Tibial artery (tissue), 4 donors: ENCODE measurements around the gene PRPSAP2.
"Not testable (repeated sequence)": the region's sequence is repeated elsewhere in the genome, so short reads cannot be mapped to it uniquely, and the experiment has no call there.

Experiments
- DNase-seq, 2 donors: peaks; one replicate each; pipeline ENCODE4 v3.0.0-alpha.2; 2019
- H3K27ac ChIP-seq, 2 donors: fragments of 200-600 bp; sonication (generic) in 1 of 2; 1 replicate in 1 of 2; 2 replicates in 1 of 2; pipeline ENCODE4 v1.5.1; 2018 to 2019; ENCODE audit warnings: mild to moderate bottlenecking in 1 of 2
- H3K27me3 ChIP-seq, 2 donors: fragments of 200-600 bp; sonication (generic) in 1 of 2; one replicate each; pipeline versions ENCODE4 v1.5.1 to v1.6.0; 2016 to 2019
- H3K36me3 ChIP-seq, 3 donors: fragments of 200-600 bp; sonication (generic) in 2 of 3; one replicate each; pipeline ENCODE4 v1.5.1; 2016 to 2019; ENCODE audit warnings: mild to moderate bottlenecking in 2 of 3
- H3K4me1 ChIP-seq, 4 donors: fragments of 200-600 bp; sonication (generic) in 2 of 4; 1 replicate in 3 of 4; 2 replicates in 1 of 4; pipeline ENCODE4 v1.5.1; 2016 to 2019
- H3K4me3 ChIP-seq, 2 donors: fragments of 200-600 bp; sonication (generic) in 1 of 2; 1 replicate in 1 of 2; 2 replicates in 1 of 2; pipeline ENCODE4 v1.5.1; 2018 to 2019; ENCODE audit warnings: mild to moderate bottlenecking in 2 of 2
- H3K9me3 ChIP-seq, 3 donors: fragments of 200-600 bp; sonication (generic) in 1 of 3; one replicate each; pipeline ENCODE4 v1.5.1; 2016 to 2019
- CTCF ChIP-seq, 2 experiments: fragments of 200-600 bp in 1 of 2; fragments of 450-650 bp in 1 of 2; IDR thresholded peaks; one replicate each; pipeline ENCODE4 v1.5.1; 2017 to 2019; ENCODE audit warnings: antibody characterized with exemption in 2 of 2, mild to moderate bottlenecking in 1 of 2, moderate library complexity in 1 of 2
- intact Hi-C: fragments of 100-400 bp; cut with DNase I; formaldehyde crosslinking; loops from one replicate; pipeline ENCODE4 v1.15.0; 2023; ENCODE audit warnings: low total_unique reads

The PRPSAP2 gene

GRCh38 chr17:18951941-18952842, 94.3 kb downstream of the PRPSAP2 start, which contains the start of gene SLC5A10:
Gene SLC5A10 (plus strand): TSS chr17:18952165. CDS start chr17:18952206, 41 bp downstream.
- no peak within 1 kb of the TSS for H3K27ac ChIP-seq
- no peak for TF ChIP-seq CTCF (IDR thresholded peaks at IDR 0.05)
- no peaks in the 10 kb centered on the region for H3K36me3 ChIP-seq
- intact Hi-C loops: no loop called here
- H3K4me3 ChIP-seq: no peak within 1 kb of the TSS
- no peak for DNase-seq
- no peaks in the 10 kb centered on the region for H3K4me1 ChIP-seq
- peaks cover 0 to 30% of the 10 kb centered on the region in 2 donors for H3K27me3 ChIP-seq
- no peaks in the 10 kb centered on the region for H3K9me3 ChIP-seq

GRCh38 chr17:18953231-18953728, 95.3 kb downstream of the PRPSAP2 start:
- intact Hi-C loops: no loop called here
- Histone ChIP-seq H3K27me3 (peaks cover 0 to 20% of the 10 kb centered on the region in 2 donors), H3K36me3 (no peaks in the 10 kb centered on the region), H3K4me1 (no peaks in the 10 kb centered on the region), H3K4me3 (no peak overlapping the region), H3K9me3 (no peaks in the 10 kb centered on the region), H3K27ac (no peak overlapping the region)
- TF ChIP-seq CTCF (IDR thresholded peaks at IDR 0.05): no peak
- DNase-seq: no peak

GRCh38 chr17:18954321-18954720, 96.4 kb downstream of the PRPSAP2 start:
- peaks cover 0 to 15% of the 10 kb centered on the region in 2 donors for H3K27me3 ChIP-seq
- H3K4me3 ChIP-seq: no peak overlapping the region
- no peak for TF ChIP-seq CTCF (IDR thresholded peaks at IDR 0.05)
- no peaks in the 10 kb centered on the region for H3K36me3 ChIP-seq
- no peaks in the 10 kb centered on the region for H3K9me3 ChIP-seq
- no peaks in the 10 kb centered on the region for H3K4me1 ChIP-seq
- DNase-seq: no peak
- H3K27ac ChIP-seq: no peak overlapping the region
- intact Hi-C loops: no loop called here

- intact Hi-C loops: no loop called here
- no peak for DNase-seq
- Histone ChIP-seq H3K27ac (no peak overlapping the region), H3K4me1 (no peaks in the 10 kb centered on the region), H3K27me3 (peaks cover 0 to 8% of the 10 kb centered on the region in 2 donors), H3K36me3 (no peaks in the 10 kb centered on the region), H3K4me3 (no peak overlapping the region), H3K9me3 (no peaks in the 10 kb centered on the region)
- TF ChIP-seq CTCF (IDR thresholded peaks at IDR 0.05): no peak
Measured at GRCh38 chr17:18955009-18955408, 97.1 kb downstream of the PRPSAP2 start.

GRCh38 chr17:18956021-18956420, 98.1 kb downstream of the PRPSAP2 start:
- H3K9me3 ChIP-seq, DNase-seq, intact Hi-C loops, H3K36me3 ChIP-seq, H3K4me1 ChIP-seq, H3K4me3 ChIP-seq, H3K27me3 ChIP-seq, H3K27ac ChIP-seq: not testable (repeated sequence)

- peaks cover 0 to 7% (median 2%) of the 10 kb centered on the region in 4 donors for H3K4me1 ChIP-seq
- TF ChIP-seq CTCF (IDR thresholded peaks at IDR 0.05): no peak
- no peaks in the 10 kb centered on the region for H3K9me3 ChIP-seq
- H3K4me3 ChIP-seq: no peak overlapping the region
- no peaks in the 10 kb centered on the region for H3K27me3 ChIP-seq
- no peak overlapping the region for H3K27ac ChIP-seq
- DNase-seq: no peak
- intact Hi-C loops: no loop called here
- H3K36me3 ChIP-seq: no peaks in the 10 kb centered on the region
Measured at GRCh38 chr17:18956581-18956980, 98.7 kb downstream of the PRPSAP2 start.
